Activated T-cell treated with anti-CD3 and anti-CD28 coated beads for 24 hours (primary cell): ENCODE measurements around the gene CDC42BPA.
"Not testable (repeated sequence)": the region's sequence is repeated elsewhere in the genome, so short reads cannot be mapped to it uniquely, and the experiment has no call there.

ENCODE experiments used
- DNase-seq: peaks from one replicate; pipeline ENCODE4 v3.0.0-alpha.2; 2020; ENCODE audit warnings: low read depth

Gene CDC42BPA

DNA sequence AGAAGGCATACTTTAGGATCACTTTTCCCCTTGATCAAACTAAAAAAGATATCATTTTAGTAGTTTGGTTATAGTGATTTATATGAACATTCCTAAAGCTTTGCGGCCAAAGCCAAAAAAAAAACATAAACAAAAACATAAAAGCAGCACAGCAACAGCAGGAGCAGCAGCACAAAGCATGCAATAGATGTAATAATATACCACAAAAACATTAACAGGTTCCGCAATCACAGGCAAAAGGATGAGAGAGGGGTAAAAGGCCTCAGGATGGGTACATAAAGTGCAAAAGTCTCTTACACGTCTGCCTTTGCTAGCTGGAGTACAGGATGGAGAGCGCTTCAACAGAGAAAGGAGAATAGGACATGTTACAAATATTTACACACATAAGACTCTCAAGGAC, 259.2 kb downstream of the CDC42BPA start:
- DNase-seq = no peak

- no peak for DNase-seq
Observed at GRCh38 chr1:227058321-227058751, 260.0 kb downstream of the CDC42BPA start.

- DNase-seq = no peak
Observed at GRCh38 chr1:227049253-227049652, 269.0 kb downstream of the CDC42BPA start.

GRCh38 chr1:227043755-227044154, 274.5 kb downstream of the CDC42BPA start:
- no peak for DNase-seq

GRCh38 chr1:227042292-227042691, 276.0 kb downstream of the CDC42BPA start:
- DNase-seq = no peak

GRCh38 chr1:227038401-227038800, 279.9 kb downstream of the CDC42BPA start:
- no peak for DNase-seq

GRCh38 chr1:227037121-227037520, 281.2 kb downstream of the CDC42BPA start:
- DNase-seq = no peak

- DNase-seq = no peak
Observed at GRCh38 chr1:227035316-227035715, 283.0 kb downstream of the CDC42BPA start.

- DNase-seq = no peak
Observed at GRCh38 chr1:227033880-227034279, 284.4 kb downstream of the CDC42BPA start.

GRCh38 chr1:227032396-227032795, 285.9 kb downstream of the CDC42BPA start:
- DNase-seq = no peak

DNA sequence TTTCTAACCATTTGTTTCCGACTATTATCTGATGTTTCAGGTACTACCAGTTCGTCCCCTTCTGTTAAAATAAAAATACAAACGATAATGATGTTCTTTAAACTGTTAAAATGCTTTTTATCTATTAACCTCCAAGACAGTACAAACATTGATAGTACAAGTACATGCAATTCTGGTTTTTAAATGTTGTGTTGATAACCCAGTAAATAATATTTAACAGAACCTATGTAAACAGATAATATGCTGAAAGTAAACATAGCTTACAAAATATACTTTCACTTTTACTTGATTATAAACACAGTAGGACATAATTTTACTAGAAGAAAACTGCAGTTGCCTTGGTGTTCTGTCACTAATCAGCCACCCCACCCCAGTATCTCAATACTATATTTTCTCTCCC, 301.3 kb downstream of the CDC42BPA start:
- no peak for DNase-seq

DNA sequence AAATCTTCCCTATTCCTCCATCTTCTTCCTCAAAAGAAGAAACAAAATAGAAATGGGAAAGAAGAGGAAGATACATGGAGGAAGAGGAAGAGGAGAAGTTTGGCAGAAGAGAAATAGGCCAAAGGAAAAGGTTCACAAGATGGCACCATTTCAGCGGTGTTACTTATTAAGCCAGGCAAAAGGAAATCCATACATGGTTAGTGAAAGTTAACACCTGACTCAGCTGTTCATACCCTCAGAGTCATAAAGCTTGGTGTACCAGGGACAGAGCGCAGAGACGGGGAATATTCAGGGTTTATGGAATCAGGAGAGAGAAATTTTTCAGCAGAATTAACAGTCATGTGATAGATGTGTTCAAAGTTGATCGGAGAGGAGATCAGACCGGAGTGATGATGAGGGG, 307.6 kb downstream of the CDC42BPA start:
- no peak for DNase-seq

DNA sequence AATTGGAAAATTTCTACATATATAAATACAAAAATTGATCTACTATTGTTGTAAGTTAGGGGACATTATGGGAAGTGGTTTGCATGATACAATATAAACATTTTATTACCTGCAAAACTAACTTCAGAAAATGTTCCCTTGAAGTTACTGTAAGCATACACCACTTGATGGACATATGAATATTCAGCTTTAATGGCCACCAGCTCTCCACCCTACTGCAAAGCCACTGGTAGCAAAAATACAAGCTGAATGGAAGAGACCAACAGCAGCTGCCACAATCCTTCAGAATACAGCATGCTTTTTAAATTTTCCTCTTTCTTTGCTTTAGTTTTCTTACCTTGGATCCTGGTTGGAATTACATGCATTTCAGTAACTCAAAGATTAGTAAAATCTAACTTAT, 308.4 kb downstream of the CDC42BPA start:
- DNase-seq = no peak

DNA sequence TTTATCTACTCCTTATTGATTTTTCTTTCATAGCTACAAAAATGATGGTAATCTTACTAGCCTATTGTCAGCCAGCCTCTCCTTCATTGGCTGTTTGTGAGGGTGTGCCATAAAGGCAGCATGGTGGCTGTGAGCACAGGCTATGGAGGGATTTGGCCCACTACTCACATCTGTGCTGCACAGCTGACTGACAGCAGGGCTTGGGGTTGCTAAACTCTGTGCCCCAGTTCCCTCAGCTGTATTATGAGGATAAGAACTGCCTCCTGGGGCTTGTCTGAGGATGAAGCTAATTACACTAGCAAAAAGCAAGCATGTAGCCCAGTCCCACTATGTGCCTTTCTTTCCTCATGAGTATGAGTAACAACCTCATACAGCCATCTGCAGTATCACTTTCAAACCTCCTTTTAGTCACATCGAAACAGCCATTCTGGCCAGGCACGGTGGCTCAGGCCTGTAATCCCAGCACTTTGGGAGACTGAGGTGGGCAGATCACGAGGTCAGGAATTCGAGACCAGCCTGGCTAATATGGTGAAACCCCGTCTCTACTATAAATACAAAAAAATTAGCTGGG, 312.0 kb downstream of the CDC42BPA start:
- no peak for DNase-seq

GRCh38 chr1:227004796-227005195, 313.5 kb downstream of the CDC42BPA start:
- DNase-seq = no peak

- no peak for DNase-seq
Observed at GRCh38 chr1:227003165-227003564, 315.1 kb downstream of the CDC42BPA start.

DNA sequence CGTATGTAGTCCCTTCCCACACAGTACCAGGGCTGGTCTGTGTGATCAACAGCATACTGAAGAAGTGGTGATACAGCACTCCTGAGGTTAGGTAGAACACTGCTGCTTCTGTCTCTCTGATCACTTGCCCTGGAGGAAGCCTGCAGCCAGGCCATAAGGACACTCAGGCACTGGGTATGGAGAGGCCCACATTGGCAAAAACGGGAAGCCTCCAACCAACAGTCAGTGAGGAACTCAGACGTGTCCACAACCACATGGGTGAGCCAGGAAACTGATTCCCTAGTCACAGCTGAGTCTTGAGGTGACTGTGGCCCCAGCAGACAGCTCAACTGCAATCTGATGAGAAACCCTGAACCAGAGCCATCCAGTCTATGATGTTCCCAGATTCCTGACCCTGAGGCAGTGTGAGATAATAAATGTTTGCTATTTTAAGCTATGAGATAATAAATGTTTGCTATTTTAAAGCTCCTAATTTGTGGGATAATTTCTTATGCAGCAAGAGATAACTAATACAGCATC, 315.7 kb downstream of the CDC42BPA start:
- no peak for DNase-seq

DNA sequence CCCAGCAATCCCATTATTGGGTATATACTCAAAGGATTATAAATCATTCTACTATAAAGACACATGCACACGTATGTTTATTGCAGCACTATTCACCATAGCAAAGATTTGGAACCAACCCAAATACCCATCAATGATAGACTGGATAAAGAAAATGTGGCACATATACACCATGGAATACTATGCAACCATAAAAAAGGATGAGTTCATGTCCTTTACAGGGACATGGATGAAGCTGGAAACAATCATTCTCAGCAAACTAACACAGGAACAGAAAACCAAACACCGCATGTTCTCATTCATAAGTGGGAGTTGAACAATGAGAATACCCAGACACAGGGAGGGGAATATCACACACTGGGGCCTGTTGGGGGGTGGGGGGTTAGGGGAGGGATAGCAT, 318.7 kb downstream of the CDC42BPA start:
- DNase-seq = not testable (repeated sequence)

GRCh38 chr1:226995365-226996332, 322.6 kb downstream of the CDC42BPA start:
- DNase-seq = no peak

- DNase-seq = no peak
Observed at GRCh38 chr1:226994586-226995364, 323.5 kb downstream of the CDC42BPA start.

- no peak for DNase-seq
Observed at GRCh38 chr1:226993814-226994585, 324.3 kb downstream of the CDC42BPA start.

GRCh38 chr1:226991920-226992319, 326.4 kb downstream of the CDC42BPA start:
- DNase-seq = no peak
